GM19395 (cell line): ENCODE results near the gene QSOX2.

Source experiments
- ATAC-seq: cut with Tn5 transposase; IDR thresholded peaks from one replicate; pipeline ENCODE4 v1.9.1; 2021; ENCODE audit warnings: mild to moderate bottlenecking, moderate library complexity; ENCODE audit not compliant: unreplicated experiment

Gene QSOX2

GRCh38 chr9:136179761-136180160 is 65.9 kb downstream of the QSOX2 start:
- no peak for ATAC-seq

GRCh38 chr9:136179101-136179616 is 66.5 kb downstream of the QSOX2 start:
- ATAC-seq = no peak

GRCh38 chr9:136178773-136179075 is 66.9 kb downstream of the QSOX2 start:
- ATAC-seq = no peak

GRCh38 chr9:136178061-136178772 is 67.4 kb downstream of the QSOX2 start:
- ATAC-seq = no peak

GRCh38 chr9:136177224-136177623 is 68.4 kb downstream of the QSOX2 start:
- no peak for ATAC-seq

- ATAC-seq = no peak
Measured at GRCh38 chr9:136175616-136176197, 69.9 kb downstream of the QSOX2 start.

GRCh38 chr9:136174779-136175615 is 70.6 kb downstream of the QSOX2 start:
- no peak for ATAC-seq

GRCh38 chr9:136173648-136174290 is 71.8 kb downstream of the QSOX2 start:
- ATAC-seq = no peak

GRCh38 chr9:136172412-136173079 is 73.1 kb downstream of the QSOX2 start:
- no peak for ATAC-seq

GRCh38 chr9:136171801-136172411 is 73.7 kb downstream of the QSOX2 start:
- ATAC-seq = no peak

- ATAC-seq = no peak
Measured at GRCh38 chr9:136171009-136171800, 74.4 kb downstream of the QSOX2 start.

- ATAC-seq = no peak
Measured at GRCh38 chr9:136170006-136170901, 75.4 kb downstream of the QSOX2 start.

GRCh38 chr9:136169495-136169894 is 76.1 kb downstream of the QSOX2 start:
- no peak for ATAC-seq

GRCh38 chr9:136163248-136163850 is 82.3 kb downstream of the QSOX2 start:
- no peak for ATAC-seq

GRCh38 chr9:136160995-136161610 is 84.5 kb downstream of the QSOX2 start:
- ATAC-seq = no peak

GRCh38 chr9:136160381-136160841 is 85.2 kb downstream of the QSOX2 start:
- ATAC-seq = no peak

GRCh38 chr9:136159851-136160250 is 85.8 kb downstream of the QSOX2 start:
- no peak for ATAC-seq
